ENCODE data around the gene CATSPER1.
"Not testable (repeated sequence)": the region's sequence is repeated elsewhere in the genome, so short reads cannot be mapped to it uniquely, and the experiment has no call there.

CATSPER1 gene

DNA sequence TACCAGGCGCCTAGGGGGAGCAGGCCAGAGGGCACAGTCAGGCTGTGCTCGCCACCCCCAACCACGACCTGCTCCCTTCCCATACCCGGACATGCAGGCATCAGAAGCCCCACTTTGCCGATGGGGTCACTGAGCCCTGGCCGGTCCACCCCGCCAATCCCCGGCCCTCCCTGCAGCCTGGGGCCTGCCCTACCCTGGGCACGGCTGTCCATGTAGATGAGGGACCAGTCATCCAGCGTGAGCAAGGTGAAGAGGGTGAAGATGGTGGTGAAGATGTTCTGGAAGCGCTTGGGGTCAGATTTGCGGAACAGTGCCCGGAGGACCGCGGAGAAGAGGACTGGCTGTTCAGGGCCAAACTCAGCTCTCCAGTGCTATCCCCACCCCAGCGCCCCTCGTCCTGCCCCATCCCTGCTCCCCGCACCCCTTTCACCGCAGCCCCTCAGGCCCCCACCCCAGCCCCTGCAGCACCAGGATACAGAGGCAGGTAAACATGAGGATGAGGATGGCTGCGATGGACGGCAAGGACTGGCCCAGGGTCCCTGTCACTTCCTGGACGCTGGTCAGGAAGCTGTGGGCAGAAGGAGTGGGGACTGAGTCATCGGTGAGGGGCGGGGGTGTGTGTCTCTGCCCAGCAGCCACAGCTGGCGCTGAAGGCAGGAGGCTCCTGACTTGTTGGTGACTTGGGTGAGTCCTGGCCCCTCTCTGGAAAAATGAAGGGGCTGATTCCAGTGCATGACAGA lies 5.5 kb downstream of the CATSPER1 start:
- DNase-seq: no peak

DNA sequence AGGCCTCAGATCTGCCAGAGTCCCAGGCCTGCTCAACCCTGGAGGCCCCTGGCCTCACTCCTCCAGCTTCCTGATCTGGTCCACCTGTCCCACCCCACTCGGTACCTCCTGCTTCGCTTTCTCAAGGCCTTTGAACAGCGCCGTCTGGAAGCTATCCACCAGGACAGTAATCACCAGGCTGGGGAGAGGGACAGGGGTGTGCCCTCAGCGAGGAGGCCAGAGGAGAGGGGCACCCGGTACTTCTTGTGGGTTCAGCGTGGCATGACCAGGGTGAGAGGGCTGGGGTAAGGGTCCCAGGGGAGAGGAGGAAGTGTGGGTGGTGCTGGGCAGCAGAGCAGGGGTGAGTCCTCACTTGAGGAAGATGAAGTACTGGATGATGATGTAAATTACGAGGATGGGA lies 6.1 kb downstream of the CATSPER1 start:
- no peak for DNase-seq

DNA sequence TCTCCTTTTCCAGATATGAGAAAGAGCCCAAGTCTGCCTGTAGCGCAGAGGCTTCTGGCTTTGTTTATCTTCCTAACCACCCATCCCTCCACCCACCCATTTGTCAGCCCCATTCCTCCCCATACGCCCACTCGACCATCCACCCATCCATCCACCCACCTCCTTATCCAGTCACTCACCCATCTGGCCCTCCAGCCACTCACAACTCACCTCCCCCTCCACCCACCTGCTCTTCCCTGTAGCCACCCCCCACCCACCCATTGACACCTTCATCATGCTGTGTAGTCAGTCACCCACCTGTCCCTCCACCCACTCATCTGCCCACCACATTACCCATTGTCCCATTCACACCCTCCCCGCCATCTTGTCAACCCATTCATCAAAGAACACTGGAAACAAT lies 9.0 kb downstream of the CATSPER1 start:
- DNase-seq: no peak

GRCh38 chr11:66016793-66017177 lies 9.5 kb downstream of the CATSPER1 start:
- no peak for DNase-seq

DNA sequence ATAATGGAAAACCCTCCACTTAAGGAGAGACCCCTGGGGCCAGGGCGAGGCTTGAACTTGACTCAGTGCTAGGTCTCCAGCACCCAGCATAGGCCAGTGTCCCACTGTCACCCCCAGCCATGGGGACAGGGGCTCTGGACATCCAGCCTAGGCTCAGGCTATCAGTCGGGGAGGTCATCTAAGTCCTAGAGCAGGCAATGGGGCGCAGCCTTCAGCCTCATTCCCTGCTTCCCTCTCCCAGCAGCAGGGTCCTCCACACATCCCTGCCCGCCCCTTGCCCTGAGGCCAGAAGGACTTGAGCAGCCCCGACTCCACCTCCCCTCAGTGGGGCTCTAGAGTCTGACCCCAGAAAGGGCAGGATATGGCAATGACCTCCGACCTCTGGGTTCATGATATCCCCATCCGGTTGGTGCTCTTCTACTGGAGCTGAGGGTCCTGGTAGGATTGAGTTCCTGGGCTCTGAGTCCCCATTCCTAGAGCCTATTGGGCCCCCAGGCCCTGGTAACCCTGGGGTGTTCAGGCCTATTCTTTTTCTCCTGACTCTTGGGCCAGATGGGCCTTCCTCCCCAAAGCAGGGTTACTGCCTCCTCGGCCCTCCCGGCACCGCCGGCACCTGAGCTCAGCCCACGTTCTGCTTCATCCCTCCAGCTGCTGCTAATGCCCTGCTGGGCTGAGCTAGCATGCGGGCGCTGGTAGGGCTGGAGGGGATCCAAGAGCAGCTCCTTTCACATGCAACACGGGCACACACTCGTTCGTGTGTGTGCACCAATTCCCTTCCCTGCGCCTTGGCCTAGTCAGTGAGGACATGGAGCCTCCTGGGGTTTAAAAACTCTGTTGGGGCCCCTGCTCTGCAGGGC lies 10.1 kb downstream of the CATSPER1 start:
- DNase-seq: no peak

DNA sequence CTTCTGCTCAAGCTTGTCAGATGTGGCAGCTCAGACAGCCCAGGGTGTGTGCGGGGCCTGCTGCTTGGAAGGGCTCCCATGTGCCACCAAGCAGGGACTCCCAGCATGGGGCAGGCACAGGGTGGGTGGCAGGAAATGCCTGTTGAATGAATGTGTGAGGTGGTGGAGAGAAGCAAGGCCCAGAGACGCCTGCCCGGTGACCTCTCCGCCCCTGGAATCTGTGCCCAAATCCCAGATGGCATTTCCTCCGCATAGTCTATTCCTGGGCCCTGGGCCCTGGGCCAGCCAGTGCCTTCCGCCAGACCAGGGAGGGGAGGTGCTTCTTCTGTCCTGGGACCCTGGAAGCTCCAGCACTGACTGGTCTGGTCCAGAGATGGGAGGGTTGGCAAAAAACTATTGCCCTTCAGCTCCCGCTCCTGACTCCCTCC lies 10.8 kb downstream of the CATSPER1 start:
- DNase-seq: no peak

GRCh38 chr11:66014804-66015453 lies 11.3 kb downstream of the CATSPER1 start:
- no peak for DNase-seq

DNA sequence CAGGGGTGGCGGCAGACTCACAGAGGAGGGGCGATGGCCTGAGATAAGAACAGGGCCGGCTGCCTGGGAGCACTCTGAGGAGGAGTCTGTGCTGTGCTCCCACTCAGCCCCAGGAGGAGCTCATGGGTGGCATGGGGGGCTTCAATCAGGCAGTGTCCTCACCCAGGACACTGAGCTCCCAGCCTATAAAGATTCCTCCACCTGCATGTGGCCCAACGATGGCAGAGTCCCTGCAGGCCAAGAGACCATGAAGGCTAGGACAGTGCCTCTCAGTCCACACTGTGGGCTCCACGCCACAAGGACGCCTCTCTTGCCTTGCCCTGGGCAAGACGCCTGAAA lies 12.5 kb downstream of the CATSPER1 start:
- DNase-seq: no peak

DNA sequence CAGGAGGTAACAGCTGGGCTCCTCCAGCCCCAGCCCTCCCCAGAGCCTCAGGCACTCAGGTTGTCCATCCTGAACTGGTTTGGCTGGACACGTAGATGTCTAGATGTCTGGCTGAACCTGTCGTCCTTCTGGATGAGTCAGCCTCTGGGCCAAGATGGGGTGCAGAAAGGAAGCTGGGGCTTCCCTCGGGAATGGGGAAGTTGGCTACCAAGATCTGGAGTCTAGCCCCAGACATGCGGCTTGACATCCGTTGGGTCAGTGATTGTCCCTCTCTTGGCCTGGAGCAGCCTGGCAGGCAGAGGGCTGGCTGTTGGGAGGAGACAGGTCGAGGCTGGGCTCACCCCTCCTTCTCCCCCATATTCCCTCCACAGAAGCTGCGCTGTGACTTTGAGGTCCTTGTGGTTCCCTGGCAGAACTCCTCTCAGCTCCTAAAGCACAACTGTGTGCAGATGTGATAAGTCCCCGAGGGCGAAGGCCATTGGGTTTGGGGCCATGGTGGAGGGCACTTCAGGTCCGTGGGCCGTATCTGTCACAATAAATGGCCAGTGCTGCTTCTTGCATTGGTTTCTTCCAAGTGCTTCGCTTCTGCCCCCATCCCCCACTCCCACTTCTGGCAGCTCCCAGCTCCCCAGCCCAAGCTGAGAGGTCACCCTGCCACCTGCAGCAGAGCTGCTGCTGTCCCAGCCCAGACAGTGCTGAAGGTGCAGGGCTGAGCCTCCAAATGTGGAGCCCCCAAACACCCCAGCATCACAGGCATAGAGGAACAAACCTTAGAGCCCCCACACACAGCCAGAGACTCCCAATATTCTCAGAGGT lies 13.1 kb downstream of the CATSPER1 start:
- DNase-seq: peak in 1 of 56 donors; percentile 5

DNA sequence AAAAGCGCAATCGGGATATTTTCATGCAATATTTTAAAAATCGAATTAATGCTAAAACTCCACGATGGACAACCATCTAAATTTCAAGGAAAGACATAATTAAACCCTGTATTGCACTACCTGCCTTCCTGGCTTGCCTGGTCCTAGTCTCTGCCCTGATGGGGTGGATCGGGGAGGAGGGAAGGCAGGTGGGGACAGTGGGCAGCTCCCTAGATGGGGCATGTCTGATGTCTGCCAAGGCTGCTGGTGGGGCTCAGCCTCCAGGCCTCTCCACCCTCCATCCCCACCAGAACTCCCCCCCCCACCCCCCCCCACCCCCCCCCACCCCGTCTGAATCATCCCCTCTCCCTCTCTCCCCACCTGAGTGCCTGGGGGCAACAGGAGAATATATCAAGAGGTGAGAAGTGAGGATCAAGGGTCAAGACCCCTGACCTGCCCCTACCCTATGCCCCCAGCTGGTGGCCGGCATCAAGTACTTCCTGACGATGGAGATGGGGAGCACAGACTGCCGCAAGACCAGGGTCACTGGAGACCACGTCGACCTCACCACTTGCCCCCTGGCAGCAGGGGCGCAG lies 13.8 kb downstream of the CATSPER1 start:
- no peak for DNase-seq

DNA sequence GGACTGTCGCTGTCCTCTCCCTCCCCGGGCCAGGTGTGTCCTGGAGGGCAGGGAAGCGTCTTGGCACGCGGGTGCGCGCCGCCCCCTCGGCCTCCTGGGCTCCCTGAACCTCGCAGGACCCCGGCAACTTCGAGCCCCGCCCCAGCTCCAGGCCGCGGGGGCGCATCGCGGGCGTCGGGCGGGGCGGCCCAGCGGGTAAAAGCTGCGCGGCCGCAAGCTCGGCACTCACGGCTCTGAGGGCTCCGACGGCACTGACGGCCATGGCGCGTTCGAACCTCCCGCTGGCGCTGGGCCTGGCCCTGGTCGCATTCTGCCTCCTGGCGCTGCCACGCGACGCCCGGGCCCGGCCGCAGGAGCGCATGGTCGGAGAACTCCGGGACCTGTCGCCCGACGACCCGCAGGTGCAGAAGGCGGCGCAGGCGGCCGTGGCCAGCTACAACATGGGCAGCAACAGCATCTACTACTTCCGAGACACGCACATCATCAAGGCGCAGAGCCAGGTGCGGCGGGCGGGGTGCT lies 14.4 kb downstream of the CATSPER1 start, which contains the start of gene CST6:
CST6 (plus strand) TSS at position 224 of the 519 bp plus-strand sequence; CDS start at position 261, 37 bp downstream.
- no peak for DNase-seq

DNA sequence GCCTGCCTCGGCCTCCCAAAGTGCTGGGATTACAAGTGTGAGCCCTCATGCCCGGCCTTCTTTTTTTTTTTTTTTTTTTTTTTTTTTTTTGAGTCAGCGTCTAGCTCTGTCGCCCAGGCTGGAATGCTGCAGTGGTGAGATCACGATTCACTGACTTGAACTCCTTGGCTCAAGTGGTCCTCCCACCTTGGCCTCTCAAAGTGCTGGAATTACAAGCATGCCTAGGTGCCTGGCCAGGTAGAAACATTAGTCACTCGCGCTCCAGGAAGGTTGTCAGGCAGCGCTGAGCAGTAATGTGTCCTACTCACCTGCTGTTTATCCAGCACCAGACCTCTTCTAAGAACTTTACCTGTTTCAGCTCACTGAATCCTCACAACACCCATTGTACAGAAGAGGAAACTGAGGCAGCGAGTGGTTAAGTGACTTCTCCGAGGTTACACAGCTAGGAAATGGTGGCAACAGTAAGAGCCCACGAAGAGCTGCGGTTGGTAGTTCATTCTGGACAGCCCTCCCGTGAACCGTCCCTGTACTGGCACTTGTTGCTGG lies 15.0 kb downstream of the CATSPER1 start:
- no peak for DNase-seq

- not testable (repeated sequence) for DNase-seq
Measured at GRCh38 chr11:66010036-66010435, 16.2 kb downstream of the CATSPER1 start.

DNA sequence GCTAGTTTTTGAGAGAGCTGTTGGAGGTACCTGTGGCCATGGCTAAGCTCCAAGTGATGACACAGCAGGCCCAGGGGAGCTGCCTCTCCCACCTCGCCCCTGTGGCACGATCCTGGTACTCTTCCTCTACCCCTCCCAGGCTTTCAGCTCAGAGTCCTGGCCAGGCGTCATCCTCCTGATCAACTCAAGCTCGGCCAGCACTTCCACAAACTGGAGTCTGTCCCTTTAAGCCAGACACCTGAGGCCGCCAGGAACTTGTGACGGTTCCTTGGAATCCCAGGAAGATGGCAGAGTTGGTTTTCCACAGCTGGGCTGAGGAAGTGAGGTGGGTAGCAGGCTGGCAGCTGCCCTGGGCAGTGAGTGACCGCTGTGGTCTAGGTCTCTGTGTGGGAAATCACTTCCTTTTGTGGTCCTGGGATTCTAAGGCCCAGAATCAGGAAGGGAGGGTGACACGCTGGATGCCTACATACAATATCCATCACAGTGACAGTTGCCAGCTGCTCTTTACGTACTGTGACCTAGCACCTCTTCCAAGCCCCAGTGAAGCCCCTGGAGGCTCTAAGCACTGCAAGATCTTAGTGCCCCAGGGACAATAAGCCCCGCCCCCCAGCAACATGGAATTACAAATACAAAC lies 17.7 kb downstream of the CATSPER1 start:
- DNase-seq: no peak

- no peak for DNase-seq
Measured at GRCh38 chr11:66008095-66008467, 18.2 kb downstream of the CATSPER1 start.

- DNase-seq: no peak
Measured at GRCh38 chr11:66007201-66007634, 19.1 kb downstream of the CATSPER1 start.

- DNase-seq: no peak
Measured at GRCh38 chr11:66006891-66007176, 19.4 kb downstream of the CATSPER1 start.

DNA sequence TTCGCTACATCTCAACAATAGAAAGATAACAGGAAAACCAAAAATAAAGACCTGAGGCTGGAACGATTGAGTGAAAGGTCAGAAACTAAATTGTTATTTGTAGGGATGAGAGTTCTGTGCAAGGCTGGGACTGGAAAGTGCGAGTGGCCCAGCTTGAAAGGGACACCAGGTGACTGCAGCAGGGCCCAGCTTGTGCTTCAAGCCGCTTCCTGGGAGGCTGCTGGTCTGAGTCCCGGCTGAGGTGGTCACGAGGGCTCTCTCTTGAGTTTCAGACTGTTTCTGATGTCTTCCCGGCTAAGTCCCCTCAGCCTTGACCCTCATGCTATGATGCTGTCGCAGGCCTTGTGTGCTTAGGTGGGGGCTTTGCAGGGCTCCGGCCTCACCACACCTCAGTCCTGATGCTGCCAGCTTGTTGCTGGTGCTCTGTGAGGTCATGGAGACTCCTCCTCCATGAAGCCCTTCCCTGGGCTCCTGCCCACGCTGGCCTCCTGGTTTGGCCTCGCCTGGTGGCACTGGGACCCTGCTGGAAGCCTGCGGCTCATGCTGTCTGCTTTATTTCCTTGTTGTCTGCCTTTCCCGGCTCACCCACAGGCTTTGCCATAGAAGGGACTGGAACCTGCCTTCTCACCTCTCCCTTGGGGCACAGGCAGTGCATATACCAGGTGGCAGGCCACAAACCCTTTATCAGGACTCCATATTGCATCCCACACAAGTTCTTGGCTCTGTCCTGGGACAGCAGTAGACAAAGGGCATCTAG lies 20.0 kb downstream of the CATSPER1 start:
- DNase-seq: no peak

DNA sequence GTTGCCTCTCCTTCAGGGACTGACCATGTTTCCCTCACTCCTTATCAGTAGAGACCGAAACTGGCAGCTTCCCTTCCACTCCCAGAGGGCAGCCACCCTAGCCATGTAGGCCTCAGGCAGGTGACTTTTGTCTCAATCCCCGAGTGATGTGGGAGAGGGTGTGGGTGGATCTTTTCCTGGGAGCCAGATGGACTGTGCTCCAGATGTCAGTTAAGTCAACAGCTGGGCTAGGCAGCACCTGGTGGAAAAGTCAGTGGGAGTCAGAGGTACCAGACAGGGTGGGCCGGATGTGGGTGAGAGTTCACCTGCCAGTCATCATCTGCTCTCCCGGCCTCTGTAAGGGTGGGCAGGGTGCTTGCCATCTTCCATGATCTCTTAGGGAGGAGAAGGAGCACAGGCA lies 22.1 kb downstream of the CATSPER1 start:
- DNase-seq: no peak

All from nucleus accumbens (tissue), 56 donors.